OCI-LY1 (cell line): ENCODE data around the gene TFRC.

Experiments used
- CTCF ChIP-seq: fragments of 200-600 bp; sonication (generic), shearing (Covaris generic); IDR thresholded peaks from 2 replicates; pipeline ENCODE4 v1.5.1; 2017; ENCODE audit warnings: mild to moderate bottlenecking, antibody characterized with exemption, low read length, moderate library complexity, mixed read lengths
- EZH2 ChIP-seq: fragments of 200-600 bp; sonication (generic), shearing (Covaris generic); IDR thresholded peaks from 2 replicates; pipeline ENCODE4 v1.8.0; 2017; ENCODE audit warnings: borderline replicate concordance, mixed run types, mild to moderate bottlenecking, antibody characterized with exemption, low read length, moderate library complexity, mixed read lengths

GRCh38 chr3:196067439-196067838 is 14.5 kb downstream of the TFRC start:
- TF ChIP-seq CTCF (no peak), EZH2 (no peak)
